Hepatocyte (in vitro differentiated cells): ENCODE results near the gene ACYP2.

Source experiments
- EZH2 ChIP-seq: fragments of 200-600 bp; sonication (generic); IDR thresholded peaks from 2 replicates; pipeline ENCODE4 v1.6.1; 2016; ENCODE audit warnings: antibody characterized with exemption, mild to moderate bottlenecking, borderline replicate concordance
- TF ChIP-seq, protein P1 (sequence below): fragments of 200-600 bp; sonication (generic); IDR thresholded peaks from 2 replicates; pipeline ENCODE4 v1.5.1; 2016; ENCODE audit warnings: antibody characterized with exemption, mild to moderate bottlenecking; ENCODE audit not compliant: poor library complexity

DNA sequence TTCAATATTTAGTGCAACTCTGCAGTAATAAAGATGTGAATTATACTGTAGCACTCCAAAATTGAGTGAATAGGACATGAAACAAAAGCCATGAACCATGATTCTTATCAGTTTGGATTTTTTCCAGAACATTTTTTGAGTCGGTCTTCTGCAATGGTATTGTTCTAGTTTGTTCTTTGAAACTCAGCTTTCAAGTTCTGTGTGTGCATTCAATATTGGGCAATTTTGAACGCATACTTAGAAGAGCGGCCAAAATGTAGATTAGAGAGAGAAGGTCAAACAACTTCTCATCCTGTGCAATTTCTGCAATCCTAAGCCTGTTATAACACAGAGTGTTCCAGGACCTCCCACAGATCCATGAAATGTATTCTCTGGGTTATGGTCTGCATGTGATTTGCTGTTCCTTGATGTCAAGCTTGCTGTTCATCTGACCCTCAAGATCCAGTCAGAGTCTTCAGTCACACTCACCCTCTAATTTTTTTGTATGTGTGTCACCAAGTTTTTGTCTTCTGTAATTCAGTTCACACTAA is 92.3 kb downstream of the ACYP2 start:
- TF ChIP-seq, protein P1, sequence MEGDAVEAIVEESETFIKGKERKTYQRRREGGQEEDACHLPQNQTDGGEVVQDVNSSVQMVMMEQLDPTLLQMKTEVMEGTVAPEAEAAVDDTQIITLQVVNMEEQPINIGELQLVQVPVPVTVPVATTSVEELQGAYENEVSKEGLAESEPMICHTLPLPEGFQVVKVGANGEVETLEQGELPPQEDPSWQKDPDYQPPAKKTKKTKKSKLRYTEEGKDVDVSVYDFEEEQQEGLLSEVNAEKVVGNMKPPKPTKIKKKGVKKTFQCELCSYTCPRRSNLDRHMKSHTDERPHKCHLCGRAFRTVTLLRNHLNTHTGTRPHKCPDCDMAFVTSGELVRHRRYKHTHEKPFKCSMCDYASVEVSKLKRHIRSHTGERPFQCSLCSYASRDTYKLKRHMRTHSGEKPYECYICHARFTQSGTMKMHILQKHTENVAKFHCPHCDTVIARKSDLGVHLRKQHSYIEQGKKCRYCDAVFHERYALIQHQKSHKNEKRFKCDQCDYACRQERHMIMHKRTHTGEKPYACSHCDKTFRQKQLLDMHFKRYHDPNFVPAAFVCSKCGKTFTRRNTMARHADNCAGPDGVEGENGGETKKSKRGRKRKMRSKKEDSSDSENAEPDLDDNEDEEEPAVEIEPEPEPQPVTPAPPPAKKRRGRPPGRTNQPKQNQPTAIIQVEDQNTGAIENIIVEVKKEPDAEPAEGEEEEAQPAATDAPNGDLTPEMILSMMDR, result no peak
- TF ChIP-seq EZH2, result no peak
